ENCODE measurements around the gene SFXN1. TPM values are rescaled to one million over a fixed set of nuclear protein-coding genes. Genes with fewer than 3 reads are reported as not detected.

Gene SFXN1
- total and polyA plus RNA-seq, 2 donors (not counting 3 experiments of a cell fraction or from before 2014, with no cell fraction given) = 61.7 to 69.3 TPM

DNA sequence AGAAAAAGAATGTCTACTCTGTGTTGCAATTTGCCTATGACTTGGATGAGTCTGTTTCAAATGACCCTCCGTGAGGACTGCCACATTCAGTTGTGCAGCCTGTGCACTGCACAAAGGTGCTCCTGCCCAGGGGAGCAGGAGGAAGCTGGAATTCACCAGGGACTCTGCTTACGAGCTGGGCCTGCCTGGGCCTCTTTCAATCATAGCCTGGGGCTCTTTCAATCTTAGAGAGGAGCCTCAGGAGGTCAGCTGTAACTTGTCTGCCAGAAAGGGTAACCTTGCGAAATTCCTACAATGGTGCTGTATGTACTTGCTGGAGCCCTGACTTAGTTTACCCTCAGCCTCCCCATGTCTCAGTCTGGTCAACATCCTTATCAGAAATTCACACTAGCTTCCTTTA, 8.4 kb upstream of the SFXN1 start:
- peaks cover 0 to 4% of the 10 kb centered on the region in 2 experiments for H3K27me3 ChIP-seq (ENCODE audit: control insufficient read depth in 2 of 2, insufficient read depth in 2 of 2, low read length in 2 of 2)
- H2AFZ ChIP-seq (ENCODE audit: low read depth, low read length) = no peak overlapping the region
- CTCF ChIA-PET = no interaction called here
- intact Hi-C loops (cut with micrococcal nuclease) (no loop called here), dilution Hi-C loops (cut with MboI; ENCODE audit: extremely low pct_ligation_motif_present, low sequenced_read_pairs) (no loop called here)
- POLR2A ChIA-PET = no interaction called here
- no peak overlapping the region for H3K4me3 ChIP-seq (replicated peaks in 1 of 3; ENCODE audit: insufficient read depth in 1 of 3, low read depth in 1 of 3, low read length in 3 of 3)
- no peak overlapping the region for H3K9ac ChIP-seq (replicated peaks; ENCODE audit: extremely low read depth, insufficient read depth, low read length)
- H3K9me1 ChIP-seq (replicated peaks; ENCODE audit: control insufficient read depth, extremely low read depth, insufficient read depth, low read length) = no peaks in the 10 kb centered on the region
- no peaks in the 10 kb centered on the region for H3K9me3 ChIP-seq (replicated peaks; ENCODE audit: control insufficient read depth, insufficient read depth, low read length)
- no peaks in the 10 kb centered on the region for H3K4me1 ChIP-seq (ENCODE audit: control insufficient read depth, extremely low read depth, insufficient read depth, low read length)
- TF ChIP-seq GATA2 (IDR thresholded peaks at IDR 0.05; ENCODE audit: insufficient read depth, insufficient read length, low read depth, low read length) (no peak), MYC (IDR thresholded peaks at IDR 0.05; ENCODE audit: low read depth, low read length) (no peak), JUN (IDR thresholded peaks at IDR 0.05; ENCODE audit: borderline replicate concordance, insufficient read depth, insufficient read length, low read depth) (no peak), POLR2A (IDR thresholded peaks at IDR 0.05; ENCODE audit: low read depth, low read length) (no peak), FOS (IDR thresholded peaks at IDR 0.05; ENCODE audit: borderline replicate concordance, insufficient read depth, low read length) (no peak), POLR2AphosphoS5 (IDR thresholded peaks at IDR 0.05; ENCODE audit: insufficient read depth, low read depth, low read length) (no peak), EZH2 (IDR thresholded peaks at IDR 0.05; ENCODE audit: borderline replicate concordance, low read depth, low read length, severe bottlenecking) (no peak)
- TF ChIP-seq, protein P1, sequence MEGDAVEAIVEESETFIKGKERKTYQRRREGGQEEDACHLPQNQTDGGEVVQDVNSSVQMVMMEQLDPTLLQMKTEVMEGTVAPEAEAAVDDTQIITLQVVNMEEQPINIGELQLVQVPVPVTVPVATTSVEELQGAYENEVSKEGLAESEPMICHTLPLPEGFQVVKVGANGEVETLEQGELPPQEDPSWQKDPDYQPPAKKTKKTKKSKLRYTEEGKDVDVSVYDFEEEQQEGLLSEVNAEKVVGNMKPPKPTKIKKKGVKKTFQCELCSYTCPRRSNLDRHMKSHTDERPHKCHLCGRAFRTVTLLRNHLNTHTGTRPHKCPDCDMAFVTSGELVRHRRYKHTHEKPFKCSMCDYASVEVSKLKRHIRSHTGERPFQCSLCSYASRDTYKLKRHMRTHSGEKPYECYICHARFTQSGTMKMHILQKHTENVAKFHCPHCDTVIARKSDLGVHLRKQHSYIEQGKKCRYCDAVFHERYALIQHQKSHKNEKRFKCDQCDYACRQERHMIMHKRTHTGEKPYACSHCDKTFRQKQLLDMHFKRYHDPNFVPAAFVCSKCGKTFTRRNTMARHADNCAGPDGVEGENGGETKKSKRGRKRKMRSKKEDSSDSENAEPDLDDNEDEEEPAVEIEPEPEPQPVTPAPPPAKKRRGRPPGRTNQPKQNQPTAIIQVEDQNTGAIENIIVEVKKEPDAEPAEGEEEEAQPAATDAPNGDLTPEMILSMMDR (IDR thresholded peaks at IDR 0.05; ENCODE audit: extremely low read depth in 1 of 2, insufficient read depth in 1 of 2, low read depth in 1 of 2, low read length in 2 of 2) = no peak
- TF ChIP-seq, protein P2, sequence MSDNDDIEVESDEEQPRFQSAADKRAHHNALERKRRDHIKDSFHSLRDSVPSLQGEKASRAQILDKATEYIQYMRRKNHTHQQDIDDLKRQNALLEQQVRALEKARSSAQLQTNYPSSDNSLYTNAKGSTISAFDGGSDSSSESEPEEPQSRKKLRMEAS (IDR thresholded peaks at IDR 0.05; ENCODE audit: insufficient read depth, insufficient read length) = no peak
- H3K4me2 ChIP-seq (ENCODE audit: insufficient read depth, low read length) = no peak overlapping the region
- BruUV-seq (replicated peaks) = no TSS peak
- no peaks in the 10 kb centered on the region for H4K20me1 ChIP-seq (replicated peaks; ENCODE audit: control insufficient read depth, extremely low read depth, insufficient read depth, low read length)
- no peak for DNase-seq (ENCODE audit: low read depth, low spot score)
- H3K36me3 ChIP-seq (ENCODE audit: control insufficient read depth in 2 of 2, extremely low read depth in 1 of 2, insufficient read depth in 2 of 2, low read length in 2 of 2) = no peaks in the 10 kb centered on the region
- H3K27ac ChIP-seq (ENCODE audit: insufficient read depth, low read depth, low read length) = no peak overlapping the region
- H3K79me2 ChIP-seq (ENCODE audit: control insufficient read depth, insufficient read depth, low read length) = no peaks in the 10 kb centered on the region
- no peak for FAIRE-seq
